ENCODE data around the gene FOXA1. TPM values are rescaled to one million over a fixed set of nuclear protein-coding genes. Genes with fewer than 3 reads are reported as not detected.
"Not testable (repeated sequence)": the region's sequence is repeated elsewhere in the genome, so short reads cannot be mapped to it uniquely, and the experiment has no call there.

Gene FOXA1
- total RNA-seq, 1 donor from 2014 or later, result not detected

DNA sequence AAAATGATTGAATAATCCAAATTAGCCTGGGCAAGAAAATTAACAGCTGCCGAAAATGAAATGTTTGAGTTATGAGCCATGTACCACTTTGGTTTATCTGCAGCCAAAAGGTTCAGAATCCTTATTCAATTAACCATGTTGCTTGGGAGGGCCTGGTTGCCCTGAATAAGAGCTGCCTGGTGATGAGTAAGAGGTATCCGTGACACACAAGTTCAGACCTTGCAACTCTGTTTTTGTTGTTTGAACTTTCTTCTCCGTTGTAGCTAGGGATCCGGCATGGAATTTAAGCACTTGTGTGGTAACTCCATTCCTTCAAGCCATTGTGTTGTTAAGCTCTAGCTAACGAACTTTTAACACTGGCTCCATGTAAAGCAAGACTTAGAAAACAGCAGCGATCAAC is 35.7 kb downstream of the FOXA1 start:
- TF ChIP-seq, protein P1, sequence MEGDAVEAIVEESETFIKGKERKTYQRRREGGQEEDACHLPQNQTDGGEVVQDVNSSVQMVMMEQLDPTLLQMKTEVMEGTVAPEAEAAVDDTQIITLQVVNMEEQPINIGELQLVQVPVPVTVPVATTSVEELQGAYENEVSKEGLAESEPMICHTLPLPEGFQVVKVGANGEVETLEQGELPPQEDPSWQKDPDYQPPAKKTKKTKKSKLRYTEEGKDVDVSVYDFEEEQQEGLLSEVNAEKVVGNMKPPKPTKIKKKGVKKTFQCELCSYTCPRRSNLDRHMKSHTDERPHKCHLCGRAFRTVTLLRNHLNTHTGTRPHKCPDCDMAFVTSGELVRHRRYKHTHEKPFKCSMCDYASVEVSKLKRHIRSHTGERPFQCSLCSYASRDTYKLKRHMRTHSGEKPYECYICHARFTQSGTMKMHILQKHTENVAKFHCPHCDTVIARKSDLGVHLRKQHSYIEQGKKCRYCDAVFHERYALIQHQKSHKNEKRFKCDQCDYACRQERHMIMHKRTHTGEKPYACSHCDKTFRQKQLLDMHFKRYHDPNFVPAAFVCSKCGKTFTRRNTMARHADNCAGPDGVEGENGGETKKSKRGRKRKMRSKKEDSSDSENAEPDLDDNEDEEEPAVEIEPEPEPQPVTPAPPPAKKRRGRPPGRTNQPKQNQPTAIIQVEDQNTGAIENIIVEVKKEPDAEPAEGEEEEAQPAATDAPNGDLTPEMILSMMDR (IDR thresholded peaks at IDR 0.05), result no peak
- no peaks in the 10 kb centered on the region for H3K4me1 Mint-ChIP-seq (ENCODE audit: low read depth)
- H3K4me3 Mint-ChIP-seq (ENCODE audit: unreplicated experiment), result no peak overlapping the region
- DNase-seq (ENCODE audit: low spot score), result no peak
- no peaks in the 10 kb centered on the region for H3K27me3 Mint-ChIP-seq (ENCODE audit: low read depth)
- peaks cover 2% of the 10 kb centered on the region for H3K36me3 Mint-ChIP-seq (ENCODE audit: low read depth)
- H3K27ac Mint-ChIP-seq (ENCODE audit: unreplicated experiment), result no peak overlapping the region
- peaks cover 3% of the 10 kb centered on the region for H3K9me3 Mint-ChIP-seq (ENCODE audit: low read depth)

DNA sequence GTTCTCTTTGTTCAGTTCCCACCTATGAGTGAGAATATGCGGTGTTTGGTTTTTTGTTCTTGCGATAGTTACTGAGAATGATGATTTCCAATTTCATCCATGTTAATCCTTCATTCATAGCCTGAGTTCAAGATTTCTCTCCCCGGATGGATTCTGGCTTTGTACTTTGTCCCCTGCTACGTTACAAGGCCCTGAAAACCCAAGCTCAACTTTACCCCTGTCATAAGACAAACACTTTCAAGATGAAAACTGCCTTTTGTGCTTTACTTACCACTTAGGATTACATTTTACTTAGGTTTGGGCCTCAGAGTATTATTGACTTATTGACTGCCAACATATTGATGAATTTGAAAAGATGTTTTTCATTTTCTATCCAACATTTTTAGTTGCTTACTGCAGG is 36.3 kb downstream of the FOXA1 start:
- Mint-ChIP-seq H3K27me3 (ENCODE audit: low read depth) (no peaks in the 10 kb centered on the region), H3K4me1 (ENCODE audit: low read depth) (no peaks in the 10 kb centered on the region), H3K27ac (ENCODE audit: unreplicated experiment) (no peak overlapping the region), H3K36me3 (ENCODE audit: low read depth) (peaks cover 2% of the 10 kb centered on the region), H3K9me3 (ENCODE audit: low read depth) (peaks cover 6% of the 10 kb centered on the region), H3K4me3 (ENCODE audit: unreplicated experiment) (no peak overlapping the region)
- no peak for DNase-seq (ENCODE audit: low spot score)
- TF ChIP-seq, protein P1 (IDR thresholded peaks at IDR 0.05), result no peak

DNA sequence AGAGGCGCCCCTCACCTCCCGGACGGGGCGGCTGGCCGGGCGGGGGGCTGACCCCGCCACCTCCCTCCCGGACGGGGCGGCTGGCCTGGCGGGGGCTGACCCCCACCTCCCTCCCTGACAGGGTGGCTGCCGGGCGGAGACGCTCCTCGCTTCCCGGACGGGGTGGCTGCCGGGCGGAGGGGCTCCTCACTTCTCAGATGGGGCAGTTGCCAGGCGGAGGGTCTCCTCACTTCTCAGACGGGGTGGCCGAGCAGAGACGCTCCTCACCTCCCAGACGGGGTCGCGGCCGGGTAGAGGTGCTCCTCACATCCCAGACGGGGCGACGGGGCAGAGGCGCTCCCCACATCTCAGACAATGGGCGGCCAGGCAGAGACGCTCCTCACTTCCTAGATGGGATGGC is 39.5 kb downstream of the FOXA1 start:
- not testable (repeated sequence) for H3K27me3 Mint-ChIP-seq (ENCODE audit: low read depth); H3K4me3 Mint-ChIP-seq (ENCODE audit: unreplicated experiment); H3K36me3 Mint-ChIP-seq (ENCODE audit: low read depth); DNase-seq (ENCODE audit: low spot score); H3K27ac Mint-ChIP-seq (ENCODE audit: unreplicated experiment); H3K4me1 Mint-ChIP-seq (ENCODE audit: low read depth)
- peaks cover 17% of the 10 kb centered on the region for H3K9me3 Mint-ChIP-seq (ENCODE audit: low read depth)

DNA sequence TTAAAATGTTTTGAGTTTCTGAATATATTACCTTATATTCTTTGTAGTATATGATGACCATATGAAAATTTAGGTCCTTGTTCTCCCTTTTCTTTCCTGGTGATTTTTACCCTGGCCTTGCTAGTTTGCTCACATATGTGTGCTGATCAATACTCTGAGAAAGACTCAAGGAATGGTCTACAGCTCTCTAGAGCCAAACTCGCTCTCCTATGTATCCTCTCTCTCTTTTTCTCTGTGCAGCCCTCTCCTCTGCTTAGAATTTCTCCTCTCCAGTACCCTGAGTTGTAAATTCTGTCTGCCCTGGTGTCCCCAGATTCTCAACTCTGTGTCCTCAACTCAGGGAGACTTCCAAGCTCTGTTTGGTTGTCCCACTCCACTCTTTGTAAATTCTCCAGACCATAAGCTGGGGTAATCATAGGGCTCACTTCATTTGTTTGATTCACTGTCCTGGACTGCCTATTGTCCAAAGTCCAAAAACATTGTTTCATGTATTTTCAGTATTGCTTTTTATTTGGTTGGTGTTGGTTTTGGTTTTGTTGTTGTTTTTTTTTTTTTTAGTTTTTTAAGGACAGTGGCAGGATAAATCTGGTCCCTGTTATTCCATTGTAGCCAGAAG is 41.0 kb downstream of the FOXA1 start:
- Mint-ChIP-seq H3K9me3 (ENCODE audit: low read depth) (peaks cover 17% of the 10 kb centered on the region), H3K4me3 (ENCODE audit: unreplicated experiment) (no peak overlapping the region), H3K36me3 (ENCODE audit: low read depth) (peaks cover 10% of the 10 kb centered on the region), H3K27ac (ENCODE audit: unreplicated experiment) (no peak overlapping the region), H3K27me3 (ENCODE audit: low read depth) (no peaks in the 10 kb centered on the region), H3K4me1 (ENCODE audit: low read depth) (peaks cover 3% of the 10 kb centered on the region)
- DNase-seq (ENCODE audit: low spot score), result no peak
- TF ChIP-seq, protein P1 (IDR thresholded peaks at IDR 0.05), result no peak

DNA sequence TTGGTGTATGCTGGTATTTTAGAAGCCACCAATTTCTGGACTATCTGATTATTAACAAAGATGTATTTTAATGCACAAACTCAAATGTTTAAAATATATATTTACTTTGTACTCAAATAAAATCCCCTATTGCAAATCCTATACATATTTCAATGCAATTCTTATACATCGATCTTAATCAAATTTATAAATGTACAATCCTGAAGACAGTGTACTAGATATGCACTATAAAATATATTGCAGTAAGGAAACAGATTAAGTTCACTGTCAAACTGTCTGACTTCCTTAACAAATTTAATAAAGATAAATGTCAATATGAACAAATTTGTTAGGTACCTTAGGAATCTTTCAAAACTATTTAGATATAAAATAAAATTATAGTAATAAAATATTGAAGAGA is 43.9 kb downstream of the FOXA1 start:
- H3K4me1 Mint-ChIP-seq (ENCODE audit: low read depth), result peaks cover 8% of the 10 kb centered on the region
- no peaks in the 10 kb centered on the region for H3K27me3 Mint-ChIP-seq (ENCODE audit: low read depth)
- DNase-seq (ENCODE audit: low spot score), result no peak
- TF ChIP-seq, protein P1 (IDR thresholded peaks at IDR 0.05), result no peak
- H3K4me3 Mint-ChIP-seq (ENCODE audit: unreplicated experiment), result no peak overlapping the region
- peaks cover 14% of the 10 kb centered on the region for H3K9me3 Mint-ChIP-seq (ENCODE audit: low read depth)
- peaks cover 8% of the 10 kb centered on the region for H3K36me3 Mint-ChIP-seq (ENCODE audit: low read depth)
- no peak overlapping the region for H3K27ac Mint-ChIP-seq (ENCODE audit: unreplicated experiment)

DNA sequence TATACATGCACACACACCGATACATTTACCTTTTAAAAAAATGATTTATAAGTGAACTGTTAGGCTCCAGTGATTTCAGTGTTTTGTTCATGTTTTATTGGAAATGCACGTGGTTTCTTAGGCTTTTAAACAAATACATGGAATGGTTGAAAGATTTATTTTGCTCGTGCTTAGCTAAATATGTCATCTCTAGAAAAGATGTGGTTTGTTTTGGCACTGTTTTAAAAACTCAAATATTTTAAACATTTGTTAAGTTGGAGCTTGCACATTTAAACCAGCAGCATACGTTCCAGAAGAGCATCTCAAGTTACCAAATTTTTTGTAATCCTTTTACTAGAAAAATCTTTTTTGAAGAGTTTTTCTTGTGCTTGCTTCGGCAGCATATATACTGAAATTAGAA is 44.5 kb downstream of the FOXA1 start:
- H3K36me3 Mint-ChIP-seq (ENCODE audit: low read depth), result peaks cover 8% of the 10 kb centered on the region
- peaks cover 8% of the 10 kb centered on the region for H3K4me1 Mint-ChIP-seq (ENCODE audit: low read depth)
- TF ChIP-seq, protein P1 (IDR thresholded peaks at IDR 0.05), result no peak
- H3K27ac Mint-ChIP-seq (ENCODE audit: unreplicated experiment), result no peak overlapping the region
- no peaks in the 10 kb centered on the region for H3K27me3 Mint-ChIP-seq (ENCODE audit: low read depth)
- peaks cover 14% of the 10 kb centered on the region for H3K9me3 Mint-ChIP-seq (ENCODE audit: low read depth)
- H3K4me3 Mint-ChIP-seq (ENCODE audit: unreplicated experiment), result no peak overlapping the region
- no peak for DNase-seq (ENCODE audit: low spot score)
